Dedifferentiated amniotic fluid mesenchymal stem cell (primary cell): ENCODE results near the gene GP9.
"Not testable (repeated sequence)": the region's sequence is repeated elsewhere in the genome, so short reads cannot be mapped to it uniquely, and the experiment has no call there.

Experiments
- DNase-seq: peaks from one replicate; pipeline ENCODE4 v3.0.0-alpha.2; 2016; ENCODE audit errors: extremely low spot score

GP9 gene

GRCh38 chr3:129050556-129051295 is 9.9 kb upstream of the GP9 start:
- no peak for DNase-seq

GRCh38 chr3:129051871-129052340 is 8.7 kb upstream of the GP9 start:
- DNase-seq, result no peak

GRCh38 chr3:129052675-129053074 is 7.9 kb upstream of the GP9 start:
- no peak for DNase-seq

- DNase-seq, result no peak
Measured at GRCh38 chr3:129054605-129055104, 5.9 kb upstream of the GP9 start.

GRCh38 chr3:129056451-129057173 is 4.0 kb upstream of the GP9 start:
- no peak for DNase-seq

- DNase-seq, result no peak
Measured at GRCh38 chr3:129057249-129057648, 3.3 kb upstream of the GP9 start.

- DNase-seq, result no peak
Measured at GRCh38 chr3:129058441-129059200, 2.0 kb upstream of the GP9 start.

GRCh38 chr3:129059311-129059958 is 1.1 kb upstream of the GP9 start:
- DNase-seq, result no peak

GRCh38 chr3:129061023-129061887 is 676 bp downstream of the GP9 start:
- DNase-seq, result no peak

GRCh38 chr3:129061888-129062834 is 1.6 kb downstream of the GP9 start:
- DNase-seq, result no peak

GRCh38 chr3:129063091-129063640 is 2.6 kb downstream of the GP9 start:
- no peak for DNase-seq

GRCh38 chr3:129063841-129064482 is 3.4 kb downstream of the GP9 start:
- no peak for DNase-seq

- DNase-seq, result no peak
Measured at GRCh38 chr3:129065016-129065719, 4.6 kb downstream of the GP9 start.

GRCh38 chr3:129065720-129066073 is 5.1 kb downstream of the GP9 start:
- no peak for DNase-seq

- not testable (repeated sequence) for DNase-seq
Measured at GRCh38 chr3:129067719-129068118, 7.1 kb downstream of the GP9 start.

- DNase-seq, result no peak
Measured at GRCh38 chr3:129068291-129068886, 7.8 kb downstream of the GP9 start.

- DNase-seq, result not testable (repeated sequence)
Measured at GRCh38 chr3:129069313-129070085, 8.9 kb downstream of the GP9 start.
